H1 (cell line): ENCODE results near the gene ANXA5. TPM values are rescaled to one million over a fixed set of nuclear protein-coding genes. Genes with fewer than 3 reads are reported as not detected.

Source experiments
- EP300 ChIP-seq, 2 experiments: IDR thresholded peaks; 1 replicate in 1 of 2; 2 replicates in 1 of 2; pipeline ENCODE4 v1.6.1; 2011 to 2012; ENCODE audit warnings: low read depth in 2 of 2, low read length in 2 of 2, mild to moderate bottlenecking in 2 of 2, borderline replicate concordance in 1 of 2, inconsistent platforms in 1 of 2, moderate library complexity in 1 of 2
- polyA plus RNA-seq, 7 experiments: library from polyadenylated mRNA; depleted of rRNA in 3 of 7; stranded (reverse) in 5 of 7; unstranded in 2 of 7; fragments of >200 nt in 5 of 7; fragments of 200-250 nt in 2 of 7; gene quantifications; 1 replicate in 5 of 7; 2 replicates in 1 of 7; 4 replicates in 1 of 7; pipeline versions ENCODE4 v1.2.1 to v1.2.3, GENCODE V29; 2011 to 2013; ENCODE audit warnings: missing spikeins in 2 of 7, mixed read lengths in 2 of 7
- total RNA-seq: library from RNA; stranded (reverse); fragmentation: NEBNext Ultra II Directional; extraction: Animal tissue kit (Norgen Biotek cat#: 25700); gene quantifications from 2 replicates; pipeline ENCODE4 v1.2.1, GENCODE V29; 2021

The ANXA5 gene
- total and polyA plus RNA-seq, 2 of the 8 experiments (the other 6 are each of a cell fraction or from before 2014, with no cell fraction given) = 213 to 221 TPM

DNA sequence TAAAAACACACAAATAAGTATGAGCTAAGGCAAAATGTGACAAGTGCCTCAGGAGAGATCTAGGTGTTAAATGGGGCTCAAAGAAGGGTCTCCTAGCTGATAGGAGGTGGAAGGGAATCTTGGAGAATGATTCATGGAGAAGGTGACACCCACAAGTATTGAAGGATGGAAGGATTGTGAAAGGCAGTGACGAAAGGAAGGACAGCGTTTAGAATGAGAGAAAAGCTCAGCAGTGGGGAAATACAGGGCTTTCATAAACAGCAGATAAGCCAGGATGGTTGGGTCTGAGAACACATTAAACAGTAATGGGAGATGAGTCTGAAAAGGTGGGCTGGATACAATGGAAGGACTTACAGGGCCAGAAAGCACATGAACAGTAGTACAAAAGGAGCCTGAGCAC, 11.5 kb downstream of the ANXA5 start (continued):
- TF ChIP-seq EP300 (IDR thresholded peaks at IDR 0.05; ENCODE audit: borderline replicate concordance in 1 of 2, low read depth in 2 of 2, low read length in 2 of 2) = no peak
